OCI-LY3 (cell line): ENCODE measurements around the gene TMEM63A.

ENCODE experiments used
- EZH2phosphoT487 ChIP-seq: fragments of 200-600 bp; shearing (Covaris generic); IDR thresholded peaks from 2 replicates; pipeline ENCODE4 v1.6.1; 2018; ENCODE audit warnings: antibody characterized with exemption, mixed run types, low read depth
- TF ChIP-seq, protein P1 (sequence below): fragments of 200-600, 300-600 bp; sonication (generic); IDR thresholded peaks from 2 replicates; pipeline ENCODE4 v1.5.1; 2014; ENCODE audit warnings: antibody characterized with exemption, low read length, low read depth

DNA sequence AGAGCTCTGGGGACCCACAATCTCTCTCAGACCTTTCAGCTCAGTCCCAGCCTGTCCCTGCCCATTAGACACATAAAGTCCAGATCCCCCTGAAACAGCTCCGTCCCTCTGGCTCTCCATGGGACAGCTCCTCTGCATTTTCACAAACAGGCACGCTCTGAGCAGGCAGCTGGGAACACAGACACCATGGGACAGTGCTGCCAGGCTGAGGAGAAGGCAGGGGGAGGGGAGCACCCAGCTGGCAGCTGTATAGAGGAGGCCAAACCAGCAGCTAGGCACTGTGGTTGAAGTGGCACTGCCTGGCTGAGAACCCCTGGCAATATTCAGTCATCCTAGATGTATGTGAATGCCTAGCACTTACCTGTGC is 2.0 kb downstream of the TMEM63A start:
- TF ChIP-seq EZH2phosphoT487 = no peak
- TF ChIP-seq, protein P1, sequence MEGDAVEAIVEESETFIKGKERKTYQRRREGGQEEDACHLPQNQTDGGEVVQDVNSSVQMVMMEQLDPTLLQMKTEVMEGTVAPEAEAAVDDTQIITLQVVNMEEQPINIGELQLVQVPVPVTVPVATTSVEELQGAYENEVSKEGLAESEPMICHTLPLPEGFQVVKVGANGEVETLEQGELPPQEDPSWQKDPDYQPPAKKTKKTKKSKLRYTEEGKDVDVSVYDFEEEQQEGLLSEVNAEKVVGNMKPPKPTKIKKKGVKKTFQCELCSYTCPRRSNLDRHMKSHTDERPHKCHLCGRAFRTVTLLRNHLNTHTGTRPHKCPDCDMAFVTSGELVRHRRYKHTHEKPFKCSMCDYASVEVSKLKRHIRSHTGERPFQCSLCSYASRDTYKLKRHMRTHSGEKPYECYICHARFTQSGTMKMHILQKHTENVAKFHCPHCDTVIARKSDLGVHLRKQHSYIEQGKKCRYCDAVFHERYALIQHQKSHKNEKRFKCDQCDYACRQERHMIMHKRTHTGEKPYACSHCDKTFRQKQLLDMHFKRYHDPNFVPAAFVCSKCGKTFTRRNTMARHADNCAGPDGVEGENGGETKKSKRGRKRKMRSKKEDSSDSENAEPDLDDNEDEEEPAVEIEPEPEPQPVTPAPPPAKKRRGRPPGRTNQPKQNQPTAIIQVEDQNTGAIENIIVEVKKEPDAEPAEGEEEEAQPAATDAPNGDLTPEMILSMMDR = no peak
